Upper lobe of left lung (tissue), 4 donors: ENCODE data around the gene PARP12.

Experiments used
- POLR2A ChIP-seq, 4 donors: fragments of 450-650 bp; IDR thresholded peaks; one replicate each; pipeline ENCODE4 v1.5.1; 2016 to 2017; ENCODE audit warnings: antibody characterized with exemption in 4 of 4, mild to moderate bottlenecking in 2 of 4
- TF ChIP-seq, protein P1 (sequence below), 6 experiments: fragments of 450-650 bp in 4 of 6; fragments of 200-600 bp in 2 of 6; sonication (generic) in 2 of 6; IDR thresholded peaks; one replicate each; pipeline ENCODE4 v1.5.1; 2016 to 2019; ENCODE audit warnings: antibody characterized with exemption in 6 of 6

DNA sequence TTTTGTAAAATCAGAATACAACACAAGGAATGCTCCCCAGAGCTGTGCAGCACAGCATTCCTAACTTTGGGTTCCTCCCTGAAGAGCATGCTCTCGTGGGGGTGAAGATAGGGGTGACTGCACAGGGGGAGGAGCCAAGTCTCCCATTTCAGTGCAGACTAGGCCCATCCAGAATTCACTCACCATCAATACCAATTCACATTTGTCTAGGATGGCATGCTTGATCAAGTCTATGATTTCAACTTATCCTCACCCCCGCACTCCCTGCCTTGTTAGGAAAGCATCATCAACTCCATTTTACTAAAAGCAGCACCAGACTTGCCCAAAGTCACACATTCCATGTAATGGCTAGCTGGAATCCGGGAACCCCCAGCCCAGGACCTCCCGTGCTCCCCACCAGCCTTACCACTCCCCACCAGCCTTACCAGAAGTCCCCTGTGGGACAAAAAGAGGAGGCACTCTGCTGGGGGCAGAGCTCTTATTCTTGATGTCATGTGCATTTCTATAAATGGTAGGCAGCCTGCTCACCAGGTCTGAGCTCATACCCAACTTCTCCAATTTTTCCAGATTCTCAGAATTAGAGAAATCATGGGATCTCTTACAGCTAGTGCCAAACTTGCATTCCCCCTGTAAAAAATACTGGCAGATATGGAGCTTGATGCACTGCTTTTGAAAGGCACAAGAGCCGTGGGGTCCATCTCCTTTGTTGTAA lies 6.2 kb downstream of the PARP12 start:
- TF ChIP-seq, protein P1, sequence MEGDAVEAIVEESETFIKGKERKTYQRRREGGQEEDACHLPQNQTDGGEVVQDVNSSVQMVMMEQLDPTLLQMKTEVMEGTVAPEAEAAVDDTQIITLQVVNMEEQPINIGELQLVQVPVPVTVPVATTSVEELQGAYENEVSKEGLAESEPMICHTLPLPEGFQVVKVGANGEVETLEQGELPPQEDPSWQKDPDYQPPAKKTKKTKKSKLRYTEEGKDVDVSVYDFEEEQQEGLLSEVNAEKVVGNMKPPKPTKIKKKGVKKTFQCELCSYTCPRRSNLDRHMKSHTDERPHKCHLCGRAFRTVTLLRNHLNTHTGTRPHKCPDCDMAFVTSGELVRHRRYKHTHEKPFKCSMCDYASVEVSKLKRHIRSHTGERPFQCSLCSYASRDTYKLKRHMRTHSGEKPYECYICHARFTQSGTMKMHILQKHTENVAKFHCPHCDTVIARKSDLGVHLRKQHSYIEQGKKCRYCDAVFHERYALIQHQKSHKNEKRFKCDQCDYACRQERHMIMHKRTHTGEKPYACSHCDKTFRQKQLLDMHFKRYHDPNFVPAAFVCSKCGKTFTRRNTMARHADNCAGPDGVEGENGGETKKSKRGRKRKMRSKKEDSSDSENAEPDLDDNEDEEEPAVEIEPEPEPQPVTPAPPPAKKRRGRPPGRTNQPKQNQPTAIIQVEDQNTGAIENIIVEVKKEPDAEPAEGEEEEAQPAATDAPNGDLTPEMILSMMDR (IDR thresholded peaks at IDR 0.05): no peak
- TF ChIP-seq POLR2A (IDR thresholded peaks at IDR 0.05): no peak
